Transverse colon (tissue), 4 donors: Measurements from ENCODE around the gene CTBP1. TPM values are rescaled to one million over a fixed set of nuclear protein-coding genes. Genes with fewer than 3 reads are reported as not detected.
A peak's percentile ranks its signal among the peaks of the same experiment; 100 is the strongest.

Experiments
- DNase-seq: peaks from one replicate; pipeline ENCODE4 v3.0.0-alpha.2; 2019
- H3K27ac ChIP-seq, 4 donors: fragments of 200-600 bp; sonication (generic); 2 replicates each; pipeline ENCODE4 v1.5.1; 2016 to 2018; ENCODE audit warnings: inconsistent platforms in 4 of 4
- H3K27me3 ChIP-seq: fragments of 200-600 bp; sonication (generic); 2 replicates; pipeline ENCODE4 v1.5.1; 2017; ENCODE audit warnings: inconsistent platforms
- H3K36me3 ChIP-seq, 4 donors: fragments of 200-600 bp; sonication (generic); 2 replicates each; pipeline ENCODE4 v1.5.1; 2017 to 2019; ENCODE audit warnings: inconsistent platforms in 4 of 4
- H3K4me1 ChIP-seq, 4 donors: fragments of 200-600 bp; sonication (generic); 2 replicates each; pipeline ENCODE4 v1.5.1; 2017 to 2020; ENCODE audit warnings: inconsistent platforms in 4 of 4
- H3K4me3 ChIP-seq, 4 donors: fragments of 200-600 bp; sonication (generic); 1 replicate in 1 of 4; 2 replicates in 3 of 4; pipeline versions ENCODE4 v1.5.1 to v1.6.1; 2017 to 2019; ENCODE audit warnings: inconsistent platforms in 4 of 4
- H3K9me3 ChIP-seq, 2 donors: fragments of 200-600 bp; sonication (generic); 2 replicates each; pipeline ENCODE4 v1.5.1; 2017 to 2019; ENCODE audit warnings: inconsistent platforms in 2 of 2
- EP300 ChIP-seq: sonication (generic); formaldehyde crosslinking; IDR thresholded peaks from one replicate; pipeline ENCODE4 v1.6.1; 2017; ENCODE audit warnings: antibody characterized with exemption, low read depth
- POLR2A ChIP-seq: fragments of 450-650 bp; IDR thresholded peaks from one replicate; pipeline ENCODE4 v1.6.1; 2016; ENCODE audit warnings: antibody characterized with exemption, mild to moderate bottlenecking, moderate library complexity
- POLR2AphosphoS5 ChIP-seq, 3 donors: sonication (generic); formaldehyde crosslinking; IDR thresholded peaks; one replicate each; pipeline ENCODE4 v1.6.1; 2016; ENCODE audit warnings: antibody characterized with exemption in 3 of 3
- WGBS, 2 donors: methylation state at CpG; one replicate each; pipeline ENCODE4 v1.1.5; 2018; ENCODE audit warnings: low coverage in 1 of 2; 5-methylcytosine and 5-hydroxymethylcytosine counted together
- in situ Hi-C, 4 donors: fragments of 200-750 bp; cut with MboI; loops; one replicate each; pipeline versions ENCODE4 v1.15.0 to v1.15.1; 2017; ENCODE audit warnings: low sequenced_read_pairs in 3 of 4, low pct_ligation_motif_present in 1 of 4, low pct_unique_long_range_greater_than_20kb in 1 of 4
- intact Hi-C: fragments of 100-400 bp; cut with DNase I; formaldehyde crosslinking; loops from one replicate; pipeline ENCODE4 v1.15.1; 2023; ENCODE audit warnings: low total_unique reads
- total RNA-seq, 4 donors: library from RNA; depleted of rRNA; stranded (reverse); fragments of >200 nt; gene quantifications; one replicate each; pipeline ENCODE4 v1.1.0, GENCODE V29; 2016
- TF ChIP-seq, protein P1 (sequence below), 5 experiments: fragments of 200-600 bp in 3 of 5; fragments of 450-650 bp in 2 of 5; sonication (generic) in 3 of 5; IDR thresholded peaks; 1 replicate in 2 of 5; 2 replicates in 3 of 5; pipeline ENCODE4 v1.5.1; 2016 to 2017; ENCODE audit warnings: antibody characterized with exemption in 5 of 5, inconsistent platforms in 3 of 5, mild to moderate bottlenecking in 2 of 5, moderate library complexity in 1 of 5

CTBP1 gene
- total RNA-seq, 4 donors from 2014 or later, result 183 to 457 (median 243) TPM

- peak overlapping the region in 1 of 4 donors; percentile 35 for H3K4me3 ChIP-seq
- no peaks in the 10 kb centered on the region for H3K36me3 ChIP-seq
- TF ChIP-seq EP300 (peak; percentile 94), POLR2AphosphoS5 (IDR thresholded peaks at IDR 0.05) (peak; percentile 30 to 87 (median 78)), POLR2A (peak; percentile 45)
- TF ChIP-seq, protein P1, sequence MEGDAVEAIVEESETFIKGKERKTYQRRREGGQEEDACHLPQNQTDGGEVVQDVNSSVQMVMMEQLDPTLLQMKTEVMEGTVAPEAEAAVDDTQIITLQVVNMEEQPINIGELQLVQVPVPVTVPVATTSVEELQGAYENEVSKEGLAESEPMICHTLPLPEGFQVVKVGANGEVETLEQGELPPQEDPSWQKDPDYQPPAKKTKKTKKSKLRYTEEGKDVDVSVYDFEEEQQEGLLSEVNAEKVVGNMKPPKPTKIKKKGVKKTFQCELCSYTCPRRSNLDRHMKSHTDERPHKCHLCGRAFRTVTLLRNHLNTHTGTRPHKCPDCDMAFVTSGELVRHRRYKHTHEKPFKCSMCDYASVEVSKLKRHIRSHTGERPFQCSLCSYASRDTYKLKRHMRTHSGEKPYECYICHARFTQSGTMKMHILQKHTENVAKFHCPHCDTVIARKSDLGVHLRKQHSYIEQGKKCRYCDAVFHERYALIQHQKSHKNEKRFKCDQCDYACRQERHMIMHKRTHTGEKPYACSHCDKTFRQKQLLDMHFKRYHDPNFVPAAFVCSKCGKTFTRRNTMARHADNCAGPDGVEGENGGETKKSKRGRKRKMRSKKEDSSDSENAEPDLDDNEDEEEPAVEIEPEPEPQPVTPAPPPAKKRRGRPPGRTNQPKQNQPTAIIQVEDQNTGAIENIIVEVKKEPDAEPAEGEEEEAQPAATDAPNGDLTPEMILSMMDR (IDR thresholded peaks at IDR 0.05), result no peak
- intact Hi-C loops (no loop called here), in situ Hi-C loops (no loop called here)
- H3K4me1 ChIP-seq, result peaks cover 25 to 68% (median 47%) of the 10 kb centered on the region in 4 donors
- WGBS, 2 donors, result 67 to 83% methylated on average over 5 to 26 of the region's 26 CpGs
- peak; percentile 83 for DNase-seq
- no peaks in the 10 kb centered on the region for H3K9me3 ChIP-seq
- H3K27me3 ChIP-seq, result no peaks in the 10 kb centered on the region
- peak overlapping the region; percentile 84 to 90 (median 86) for H3K27ac ChIP-seq
Observed at GRCh38 chr4:1201851-1202525, 46.9 kb downstream of the CTBP1 start.

GRCh38 chr4:1200425-1201035 is 48.4 kb downstream of the CTBP1 start:
- Histone ChIP-seq H3K27ac (peak overlapping the region; percentile 84 to 90 (median 86)), H3K4me1 (peaks cover 24 to 54% (median 41%) of the 10 kb centered on the region in 4 donors), H3K36me3 (no peaks in the 10 kb centered on the region), H3K4me3 (peak overlapping the region in 3 of 4 donors; percentile 10 to 35 (median 28)), H3K27me3 (no peaks in the 10 kb centered on the region), H3K9me3 (no peaks in the 10 kb centered on the region)
- WGBS, 2 donors, result 45% methylated on average over 20 of the region's 20 CpGs; no CpG with 5 or more reads in 1 of the 2 donors
- TF ChIP-seq, protein P1 (IDR thresholded peaks at IDR 0.05), result no peak
- no peak for TF ChIP-seq POLR2A
- TF ChIP-seq POLR2AphosphoS5 (IDR thresholded peaks at IDR 0.05), result peak; percentile 65 to 84 (median 82)
- no peak for TF ChIP-seq EP300
- peak; percentile 71 for DNase-seq
- intact Hi-C loops, result no loop called here
- in situ Hi-C loops, result no loop called here

DNA sequence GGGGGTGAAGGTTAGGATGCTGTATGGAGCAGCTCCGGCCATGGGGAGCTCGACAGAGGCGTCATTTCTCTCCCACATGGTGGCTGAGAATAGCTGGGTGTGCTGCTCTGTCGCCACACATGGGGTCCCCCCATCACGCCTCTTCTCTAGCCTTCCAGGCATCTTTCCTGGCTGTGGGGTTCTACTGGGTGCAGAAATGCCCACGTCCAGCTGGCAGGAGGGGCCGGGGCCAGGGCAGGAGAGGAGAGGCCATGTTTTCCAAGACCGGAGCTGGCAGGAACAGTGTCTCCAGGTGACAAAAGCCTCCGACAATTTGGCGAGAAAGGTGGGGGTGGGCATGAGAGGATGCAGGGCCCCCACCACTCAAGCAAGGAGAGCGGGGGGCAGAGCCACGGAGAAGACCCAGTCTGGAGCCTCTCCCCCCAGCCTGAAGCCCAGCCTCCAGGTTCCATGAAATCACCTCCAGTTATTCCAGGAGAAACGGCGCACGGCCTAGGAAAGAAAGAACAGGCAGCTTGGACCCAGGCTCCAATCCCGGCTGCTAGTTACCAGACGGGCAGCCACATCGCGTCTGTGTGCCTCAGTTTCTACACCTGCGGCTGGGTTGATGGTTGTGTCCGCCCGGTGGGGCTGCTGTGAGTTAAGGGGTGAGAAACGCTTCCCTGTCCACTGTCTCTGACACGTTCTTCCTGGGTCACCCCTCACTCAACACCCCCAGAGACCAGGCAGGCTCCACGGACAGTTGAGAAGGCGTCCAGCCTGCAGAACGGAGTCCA is 49.2 kb downstream of the CTBP1 start:
- no peaks in the 10 kb centered on the region for H3K9me3 ChIP-seq
- DNase-seq, result peak; percentile 7
- in situ Hi-C loops, result no loop called here
- H3K27ac ChIP-seq, result peak overlapping the region; percentile 84 to 90 (median 86)
- H3K4me1 ChIP-seq, result peaks cover 20 to 49% (median 34%) of the 10 kb centered on the region in 4 donors
- 73 to 92% methylated on average over 3 to 24 of the region's 27 CpGs for WGBS, 2 donors
- no peaks in the 10 kb centered on the region for H3K27me3 ChIP-seq
- H3K4me3 ChIP-seq, result peak overlapping the region in 3 of 4 donors; percentile 3 to 35 (median 28)
- intact Hi-C loops, result no loop called here
- no peak for TF ChIP-seq EP300
- TF ChIP-seq POLR2A, result no peak
- TF ChIP-seq, protein P1 (IDR thresholded peaks at IDR 0.05), result no peak
- no peak for TF ChIP-seq POLR2AphosphoS5 (IDR thresholded peaks at IDR 0.05)
- H3K36me3 ChIP-seq, result no peaks in the 10 kb centered on the region
